Suprapubic skin (tissue), 4 donors: ENCODE data around the gene CACNG6. TPM values are rescaled to one million over a fixed set of nuclear protein-coding genes. Genes with fewer than 3 reads are reported as not detected.
"Not testable (repeated sequence)": the region's sequence is repeated elsewhere in the genome, so short reads cannot be mapped to it uniquely, and the experiment has no call there.

Source experiments
- DNase-seq, 2 donors: peaks; one replicate each; pipeline ENCODE4 v3.0.0-alpha.2; 2019; ENCODE audit warnings: low spot score in 2 of 2
- H3K27ac ChIP-seq: fragments of 200-600 bp; sonication (generic); one replicate; pipeline ENCODE4 v1.5.1; 2019
- H3K27me3 ChIP-seq: fragments of 200-600 bp; sonication (generic); one replicate; pipeline ENCODE4 v1.5.1; 2019
- H3K36me3 ChIP-seq: fragments of 200-600 bp; sonication (generic); one replicate; pipeline ENCODE4 v1.5.1; 2019
- H3K4me1 ChIP-seq: fragments of 200-600 bp; sonication (generic); one replicate; pipeline ENCODE4 v1.5.1; 2019
- H3K4me3 ChIP-seq: fragments of 200-600 bp; sonication (generic); one replicate; pipeline ENCODE4 v1.5.1; 2019; ENCODE audit warnings: mild to moderate bottlenecking
- H3K9me3 ChIP-seq: fragments of 200-600 bp; sonication (generic); one replicate; pipeline ENCODE4 v1.5.1; 2019
- EP300 ChIP-seq: sonication (generic); formaldehyde crosslinking; IDR thresholded peaks from one replicate; pipeline ENCODE4 v1.6.1; 2017; ENCODE audit warnings: antibody characterized with exemption
- POLR2A ChIP-seq, 2 donors: fragments of 450-650 bp; IDR thresholded peaks; one replicate each; pipeline ENCODE4 v1.6.1; 2017; ENCODE audit warnings: antibody characterized with exemption in 2 of 2, mild to moderate bottlenecking in 2 of 2, moderate library complexity in 2 of 2
- POLR2AphosphoS5 ChIP-seq, 3 donors: sonication (generic); formaldehyde crosslinking; IDR thresholded peaks; one replicate each; pipeline ENCODE4 v1.6.1; 2017; ENCODE audit warnings: antibody characterized with exemption in 3 of 3
- WGBS: methylation state at CpG from one replicate; pipeline ENCODE4 v1.1.5; 2018; 5-methylcytosine and 5-hydroxymethylcytosine counted together
- total RNA-seq, 4 donors: library from RNA; depleted of rRNA; stranded (reverse); fragments of >200 nt; gene quantifications; one replicate each; pipeline ENCODE4 v1.1.0, GENCODE V29; 2016
- TF ChIP-seq, protein P1 (sequence below), 2 donors: fragments of 200-600 bp in 1 of 2; fragments of 450-650 bp in 1 of 2; sonication (generic) in 1 of 2; IDR thresholded peaks; one replicate each; pipeline ENCODE4 v1.5.1; 2016 to 2019; ENCODE audit warnings: antibody characterized with exemption in 2 of 2, mild to moderate bottlenecking in 1 of 2, moderate library complexity in 1 of 2

CACNG6 gene
- total RNA-seq, 4 donors from 2014 or later, result not detected

DNA sequence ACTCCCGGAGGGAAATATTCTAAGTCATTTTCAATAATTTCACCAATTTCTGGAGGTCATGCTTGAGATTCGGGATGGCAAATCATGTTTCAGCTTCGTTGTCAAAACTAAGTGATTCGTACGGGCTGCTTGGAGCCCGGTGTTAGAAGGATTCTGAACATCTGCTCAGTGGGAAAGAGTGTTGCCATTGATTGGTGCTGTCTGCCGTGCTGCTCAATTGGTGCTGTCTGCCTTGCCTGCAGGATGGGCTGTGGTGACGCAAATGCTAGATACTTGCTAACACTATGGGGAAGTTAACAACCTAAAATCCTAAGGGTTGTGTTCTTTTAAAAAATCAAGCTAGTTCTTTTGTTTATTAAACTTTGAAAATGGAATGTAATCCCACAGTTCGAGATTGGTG, 46.0 kb upstream of the CACNG6 start:
- no peak overlapping the region for H3K27ac ChIP-seq
- WGBS, result 50% methylated on average over 8 of the region's 9 CpGs
- H3K9me3 ChIP-seq, result no peaks in the 10 kb centered on the region
- no peak for TF ChIP-seq EP300
- no peak for TF ChIP-seq POLR2AphosphoS5 (IDR thresholded peaks at IDR 0.05)
- TF ChIP-seq, protein P1, sequence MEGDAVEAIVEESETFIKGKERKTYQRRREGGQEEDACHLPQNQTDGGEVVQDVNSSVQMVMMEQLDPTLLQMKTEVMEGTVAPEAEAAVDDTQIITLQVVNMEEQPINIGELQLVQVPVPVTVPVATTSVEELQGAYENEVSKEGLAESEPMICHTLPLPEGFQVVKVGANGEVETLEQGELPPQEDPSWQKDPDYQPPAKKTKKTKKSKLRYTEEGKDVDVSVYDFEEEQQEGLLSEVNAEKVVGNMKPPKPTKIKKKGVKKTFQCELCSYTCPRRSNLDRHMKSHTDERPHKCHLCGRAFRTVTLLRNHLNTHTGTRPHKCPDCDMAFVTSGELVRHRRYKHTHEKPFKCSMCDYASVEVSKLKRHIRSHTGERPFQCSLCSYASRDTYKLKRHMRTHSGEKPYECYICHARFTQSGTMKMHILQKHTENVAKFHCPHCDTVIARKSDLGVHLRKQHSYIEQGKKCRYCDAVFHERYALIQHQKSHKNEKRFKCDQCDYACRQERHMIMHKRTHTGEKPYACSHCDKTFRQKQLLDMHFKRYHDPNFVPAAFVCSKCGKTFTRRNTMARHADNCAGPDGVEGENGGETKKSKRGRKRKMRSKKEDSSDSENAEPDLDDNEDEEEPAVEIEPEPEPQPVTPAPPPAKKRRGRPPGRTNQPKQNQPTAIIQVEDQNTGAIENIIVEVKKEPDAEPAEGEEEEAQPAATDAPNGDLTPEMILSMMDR (IDR thresholded peaks at IDR 0.05), result no peak
- no peak for TF ChIP-seq POLR2A (IDR thresholded peaks at IDR 0.05)
- DNase-seq, result no peak
- peaks cover 61% of the 10 kb centered on the region for H3K27me3 ChIP-seq
- H3K36me3 ChIP-seq, result no peaks in the 10 kb centered on the region
- no peak overlapping the region for H3K4me3 ChIP-seq
- no peaks in the 10 kb centered on the region for H3K4me1 ChIP-seq

GRCh38 chr19:53945998-53946397, 45.4 kb upstream of the CACNG6 start:
- DNase-seq, result no peak
- Histone ChIP-seq H3K27ac (no peak overlapping the region), H3K9me3 (no peaks in the 10 kb centered on the region), H3K4me1 (no peaks in the 10 kb centered on the region), H3K36me3 (no peaks in the 10 kb centered on the region), H3K4me3 (no peak overlapping the region), H3K27me3 (peaks cover 58% of the 10 kb centered on the region)
- TF ChIP-seq, protein P1 (IDR thresholded peaks at IDR 0.05), result no peak
- TF ChIP-seq POLR2A (IDR thresholded peaks at IDR 0.05), result no peak
- TF ChIP-seq POLR2AphosphoS5 (IDR thresholded peaks at IDR 0.05), result no peak
- TF ChIP-seq EP300, result no peak
- 98% methylated on average over 2 of the region's 2 CpGs for WGBS

DNA sequence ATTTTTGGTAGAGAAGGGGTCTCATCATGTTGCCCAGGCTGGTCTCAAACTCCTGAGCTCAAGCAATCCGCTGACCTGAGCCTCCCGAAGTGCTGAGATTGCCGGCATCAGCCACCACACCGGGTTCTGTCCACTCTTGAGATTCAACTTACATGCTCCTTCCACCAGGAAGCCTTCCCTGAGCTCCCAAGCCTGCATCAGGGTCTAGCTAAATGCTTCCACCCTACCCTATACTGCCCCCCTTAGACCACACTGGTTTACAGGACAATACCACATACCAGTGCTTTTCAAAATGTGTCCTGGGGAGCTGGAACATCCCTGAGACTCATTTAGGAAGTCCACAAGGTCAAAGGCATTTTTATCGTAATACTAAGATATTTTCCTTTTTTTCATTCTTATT, 43.8 kb upstream of the CACNG6 start:
- H3K27me3 ChIP-seq, result peaks cover 51% of the 10 kb centered on the region
- H3K27ac ChIP-seq, result no peak overlapping the region
- 73% methylated on average over 5 of the region's 5 CpGs for WGBS
- H3K4me1 ChIP-seq, result no peaks in the 10 kb centered on the region
- TF ChIP-seq POLR2A (IDR thresholded peaks at IDR 0.05), result no peak
- no peaks in the 10 kb centered on the region for H3K36me3 ChIP-seq
- no peak for DNase-seq
- H3K9me3 ChIP-seq, result no peaks in the 10 kb centered on the region
- H3K4me3 ChIP-seq, result no peak overlapping the region

DNA sequence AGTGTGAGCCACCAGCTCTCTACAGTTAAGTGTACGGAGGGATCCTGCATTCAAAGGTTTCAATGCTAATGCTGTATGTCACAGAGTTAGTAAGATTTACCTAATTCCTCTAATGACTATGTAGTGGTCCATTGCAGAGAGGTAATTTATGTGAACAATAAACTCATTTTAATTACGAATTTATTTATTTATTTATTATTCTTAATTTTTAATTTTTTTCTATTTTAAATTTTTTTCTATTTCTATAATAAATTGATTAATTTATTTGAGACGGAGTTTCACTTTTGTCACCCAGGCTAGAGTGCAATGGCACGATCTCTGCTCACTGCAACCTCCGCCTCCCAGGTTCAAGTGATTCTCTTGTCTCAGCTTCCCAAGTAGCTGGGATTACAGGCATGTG, 42.8 kb upstream of the CACNG6 start:
- DNase-seq, H3K36me3 ChIP-seq, H3K4me3 ChIP-seq, H3K4me1 ChIP-seq, H3K9me3 ChIP-seq, H3K27ac ChIP-seq: not testable (repeated sequence)
- peaks cover 47% of the 10 kb centered on the region for H3K27me3 ChIP-seq
- 82% methylated on average over 5 of the region's 5 CpGs for WGBS

GRCh38 chr19:53951436-53951835, 40.0 kb upstream of the CACNG6 start:
- Histone ChIP-seq H3K4me1 (no peaks in the 10 kb centered on the region), H3K36me3 (no peaks in the 10 kb centered on the region), H3K4me3 (no peak overlapping the region), H3K27me3 (peaks cover 58% of the 10 kb centered on the region), H3K9me3 (no peaks in the 10 kb centered on the region), H3K27ac (no peak overlapping the region)
- no peak for DNase-seq
- no peak for TF ChIP-seq POLR2A (IDR thresholded peaks at IDR 0.05)
- no peak for TF ChIP-seq POLR2AphosphoS5 (IDR thresholded peaks at IDR 0.05)
- TF ChIP-seq EP300, result no peak
- TF ChIP-seq, protein P1 (IDR thresholded peaks at IDR 0.05), result no peak
- 47% methylated on average over 11 of the region's 11 CpGs for WGBS

DNA sequence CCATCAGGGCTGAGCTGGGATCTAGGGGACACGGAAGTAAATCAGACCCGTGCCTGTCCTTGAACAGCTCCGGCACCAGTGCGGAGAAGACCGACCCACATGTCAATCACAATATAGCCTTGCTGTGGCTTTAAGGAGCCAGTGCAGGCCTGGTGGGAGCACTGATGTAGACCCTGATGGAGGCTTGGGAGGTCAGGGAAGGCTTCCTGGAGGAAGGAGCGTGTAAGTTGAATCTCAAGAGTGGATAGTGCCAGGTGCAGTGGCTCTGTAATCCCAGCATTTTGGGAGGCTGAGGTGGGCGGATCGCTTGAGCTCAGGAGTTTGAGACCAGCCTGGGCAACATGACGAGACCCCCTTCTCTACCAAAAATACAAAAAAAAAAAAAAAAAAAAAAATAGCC, 39.5 kb upstream of the CACNG6 start:
- no peak overlapping the region for H3K4me3 ChIP-seq
- DNase-seq, result no peak
- no peaks in the 10 kb centered on the region for H3K9me3 ChIP-seq
- H3K27ac ChIP-seq, result no peak overlapping the region
- TF ChIP-seq POLR2AphosphoS5 (IDR thresholded peaks at IDR 0.05) (no peak), POLR2A (IDR thresholded peaks at IDR 0.05) (no peak), EP300 (no peak)
- TF ChIP-seq, protein P1 (IDR thresholded peaks at IDR 0.05), result no peak
- no peaks in the 10 kb centered on the region for H3K36me3 ChIP-seq
- H3K27me3 ChIP-seq, result peaks cover 62% of the 10 kb centered on the region
- WGBS, result 90% methylated on average over 6 of the region's 9 CpGs
- no peaks in the 10 kb centered on the region for H3K4me1 ChIP-seq
